Amniotic stem cell (primary cell): ENCODE data around the gene FNBP1L.

Experiments
- DNase-seq: peaks from one replicate; lab custom pipeline; 2025; lab: John Stamatoyannopoulos, UW

The FNBP1L gene

GRCh38 chr1:93489756-93490155 lies 41.8 kb downstream of the FNBP1L start:
- DNase-seq, result no peak

GRCh38 chr1:93490357-93490756 lies 42.4 kb downstream of the FNBP1L start:
- DNase-seq, result no peak

- no peak for DNase-seq
Measured at GRCh38 chr1:93495911-93496310, 48.0 kb downstream of the FNBP1L start.

- no peak for DNase-seq
Measured at GRCh38 chr1:93496520-93496919, 48.6 kb downstream of the FNBP1L start.

- DNase-seq, result no peak
Measured at GRCh38 chr1:93499075-93499474, 51.2 kb downstream of the FNBP1L start.

- DNase-seq, result no peak
Measured at GRCh38 chr1:93499533-93499932, 51.6 kb downstream of the FNBP1L start.

GRCh38 chr1:93500275-93500674 lies 52.4 kb downstream of the FNBP1L start:
- no peak for DNase-seq

- DNase-seq, result no peak
Measured at GRCh38 chr1:93501399-93501798, 53.5 kb downstream of the FNBP1L start.

- DNase-seq, result no peak
Measured at GRCh38 chr1:93501829-93502369, 54.0 kb downstream of the FNBP1L start.

- DNase-seq, result no peak
Measured at GRCh38 chr1:93502571-93502970, 54.7 kb downstream of the FNBP1L start.

- no peak for DNase-seq
Measured at GRCh38 chr1:93503163-93503562, 55.2 kb downstream of the FNBP1L start.

GRCh38 chr1:93503816-93504215 lies 55.9 kb downstream of the FNBP1L start:
- DNase-seq, result no peak

- no peak for DNase-seq
Measured at GRCh38 chr1:93504247-93505033, 56.5 kb downstream of the FNBP1L start.

- DNase-seq, result no peak
Measured at GRCh38 chr1:93506126-93506525, 58.2 kb downstream of the FNBP1L start.

- no peak for DNase-seq
Measured at GRCh38 chr1:93516164-93516563, 68.2 kb downstream of the FNBP1L start.

GRCh38 chr1:93518516-93518915 lies 70.6 kb downstream of the FNBP1L start:
- DNase-seq, result no peak

- no peak for DNase-seq
Measured at GRCh38 chr1:93519199-93519829, 71.4 kb downstream of the FNBP1L start.

GRCh38 chr1:93521618-93522017 lies 73.7 kb downstream of the FNBP1L start:
- no peak for DNase-seq

GRCh38 chr1:93522721-93523120 lies 74.8 kb downstream of the FNBP1L start:
- no peak for DNase-seq

- DNase-seq, result no peak
Measured at GRCh38 chr1:93525431-93525830, 77.5 kb downstream of the FNBP1L start.

GRCh38 chr1:93526431-93526830 lies 78.5 kb downstream of the FNBP1L start:
- no peak for DNase-seq

GRCh38 chr1:93528412-93528811 lies 80.5 kb downstream of the FNBP1L start:
- DNase-seq, result no peak

GRCh38 chr1:93531193-93531592 lies 83.3 kb downstream of the FNBP1L start:
- no peak for DNase-seq
